HUES48 (cell line): Measurements from ENCODE around the gene SMAD2.

Source experiments
- H3K27ac ChIP-seq: one replicate; pipeline ENCODE4 v1.7.0; 2013; ENCODE audit warnings: low read depth, low read length, inconsistent platforms
- H3K27me3 ChIP-seq: 2 replicates; pipeline ENCODE4 v1.6.1; 2013; ENCODE audit warnings: mild to moderate bottlenecking, low read length; ENCODE audit not compliant: control insufficient read depth, insufficient read depth
- H3K36me3 ChIP-seq: 2 replicates; pipeline ENCODE4 v1.6.1; 2013; ENCODE audit warnings: low read length; ENCODE audit not compliant: control insufficient read depth, insufficient read depth
- H3K4me1 ChIP-seq: 2 replicates; pipeline ENCODE4 v1.6.1; 2013; ENCODE audit warnings: mild to moderate bottlenecking, low read length; ENCODE audit not compliant: control insufficient read depth, insufficient read depth
- H3K4me3 ChIP-seq: 2 replicates; pipeline ENCODE4 v1.5.1; 2013; ENCODE audit warnings: mild to moderate bottlenecking, low read depth, low read length
- H3K9ac ChIP-seq: 2 replicates; pipeline ENCODE4 v1.6.1; 2013; ENCODE audit warnings: mild to moderate bottlenecking, low read depth, low read length, moderate library complexity
- H3K9me3 ChIP-seq: 2 replicates; pipeline ENCODE4 v1.6.1; 2013; ENCODE audit warnings: low read length; ENCODE audit not compliant: control insufficient read depth, insufficient read depth

Gene SMAD2

DNA sequence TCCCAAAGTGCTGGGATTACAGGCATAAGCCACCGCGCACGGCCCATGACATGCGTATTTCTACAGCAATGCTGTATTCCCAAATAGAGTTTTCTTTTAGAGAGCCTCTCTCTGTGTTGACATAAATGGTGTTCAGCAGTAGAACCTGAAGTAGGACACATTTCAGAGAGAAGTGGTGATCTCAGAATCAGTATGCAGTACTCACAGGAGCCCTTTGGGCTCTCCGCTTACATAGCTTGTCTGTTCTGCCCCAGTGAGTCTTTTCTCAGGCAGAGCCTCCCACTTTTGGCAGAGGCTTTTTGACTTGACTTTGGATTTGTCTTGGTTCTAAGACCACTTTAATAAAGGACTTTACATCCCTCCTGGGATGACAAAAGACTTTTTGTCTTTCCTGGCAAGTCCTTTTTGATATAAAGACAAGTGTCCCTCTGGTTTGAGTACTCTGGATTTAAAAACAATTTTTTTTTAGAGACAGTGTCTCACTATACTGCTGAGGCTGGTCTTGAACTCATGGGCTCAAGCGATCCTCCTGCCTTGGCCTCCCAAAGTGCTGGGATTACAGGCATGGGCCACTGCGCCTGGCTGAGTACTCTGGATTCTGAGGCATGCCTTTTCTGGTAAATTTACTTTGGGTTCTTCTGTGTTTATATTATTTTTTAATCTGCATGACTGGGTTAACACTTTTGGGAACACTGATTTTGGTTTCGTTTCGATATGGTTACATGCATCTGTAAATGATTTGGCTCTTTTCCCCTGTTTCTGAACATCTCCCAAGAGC is 113.3 kb downstream of the SMAD2 start:
- no peaks in the 10 kb centered on the region for H3K36me3 ChIP-seq
- H3K9me3 ChIP-seq: no peaks in the 10 kb centered on the region
- H3K27me3 ChIP-seq: no peaks in the 10 kb centered on the region
- H3K9ac ChIP-seq: no peak overlapping the region
- H3K27ac ChIP-seq: peak overlapping the region; percentile 83
- H3K4me1 ChIP-seq: peaks cover 34% of the 10 kb centered on the region
- no peak overlapping the region for H3K4me3 ChIP-seq

DNA sequence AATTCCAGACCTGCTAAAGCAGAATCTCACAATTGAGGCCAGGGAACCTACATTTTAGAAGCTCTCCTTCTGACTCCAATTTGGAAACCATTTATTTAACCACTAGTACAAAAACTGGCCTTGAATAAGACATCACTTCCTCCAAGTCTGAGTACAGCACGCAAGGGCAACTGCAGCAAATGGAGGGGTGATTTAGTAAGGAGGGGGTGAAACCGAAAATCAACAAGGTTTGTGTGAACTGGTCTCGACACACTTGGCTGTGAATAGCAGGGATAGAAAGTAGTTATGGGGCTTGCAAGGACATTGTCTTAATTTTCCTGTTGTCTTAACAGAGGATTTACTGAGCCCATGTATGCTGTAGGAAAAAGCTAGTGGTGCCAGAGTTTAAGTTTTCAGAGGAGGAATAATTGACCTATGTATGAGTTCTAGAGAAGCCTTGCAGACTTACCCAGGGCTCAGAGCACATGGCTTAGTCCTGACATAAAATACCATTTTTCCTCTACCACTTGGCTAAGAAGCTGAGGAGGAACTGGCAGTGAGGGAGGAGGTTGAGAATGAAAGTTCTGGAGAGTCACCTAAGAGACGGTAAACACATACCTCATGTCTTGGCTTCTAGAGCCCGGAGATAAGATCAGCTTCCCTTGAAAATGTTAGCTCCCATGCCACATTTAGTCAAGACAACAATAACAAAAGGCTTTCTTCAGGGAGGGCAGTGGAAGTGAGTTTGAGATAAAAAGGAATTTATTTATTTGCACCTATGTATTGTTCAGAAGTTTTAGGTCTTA is 114.8 kb downstream of the SMAD2 start:
- Histone ChIP-seq H3K27me3 (no peaks in the 10 kb centered on the region), H3K4me1 (peaks cover 34% of the 10 kb centered on the region), H3K27ac (no peak overlapping the region), H3K9ac (no peak overlapping the region), H3K4me3 (no peak overlapping the region), H3K36me3 (no peaks in the 10 kb centered on the region), H3K9me3 (no peaks in the 10 kb centered on the region)

DNA sequence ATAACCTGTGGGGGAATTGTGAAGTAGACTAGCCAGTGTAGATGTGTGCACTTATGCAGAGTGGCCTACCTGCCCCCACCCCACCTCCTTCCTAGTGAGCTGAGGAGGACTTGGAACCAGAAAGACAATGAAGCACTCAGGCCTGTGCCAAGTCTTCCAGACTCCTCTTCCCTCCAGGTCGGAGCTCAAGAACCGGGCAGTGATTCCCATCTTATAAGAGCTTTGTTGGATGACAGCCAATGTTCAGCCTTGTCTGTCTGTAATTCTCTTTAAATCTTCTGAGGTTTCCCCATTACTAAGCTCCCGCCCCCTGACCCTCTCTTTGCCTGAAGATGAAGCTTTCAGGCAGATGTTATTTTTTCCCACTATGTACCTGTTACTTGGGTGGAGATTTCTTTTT is 121.0 kb downstream of the SMAD2 start:
- H3K4me1 ChIP-seq: no peaks in the 10 kb centered on the region
- no peak overlapping the region for H3K4me3 ChIP-seq
- no peaks in the 10 kb centered on the region for H3K36me3 ChIP-seq
- H3K9ac ChIP-seq: no peak overlapping the region
- H3K9me3 ChIP-seq: no peaks in the 10 kb centered on the region
- no peaks in the 10 kb centered on the region for H3K27me3 ChIP-seq
- no peak overlapping the region for H3K27ac ChIP-seq

DNA sequence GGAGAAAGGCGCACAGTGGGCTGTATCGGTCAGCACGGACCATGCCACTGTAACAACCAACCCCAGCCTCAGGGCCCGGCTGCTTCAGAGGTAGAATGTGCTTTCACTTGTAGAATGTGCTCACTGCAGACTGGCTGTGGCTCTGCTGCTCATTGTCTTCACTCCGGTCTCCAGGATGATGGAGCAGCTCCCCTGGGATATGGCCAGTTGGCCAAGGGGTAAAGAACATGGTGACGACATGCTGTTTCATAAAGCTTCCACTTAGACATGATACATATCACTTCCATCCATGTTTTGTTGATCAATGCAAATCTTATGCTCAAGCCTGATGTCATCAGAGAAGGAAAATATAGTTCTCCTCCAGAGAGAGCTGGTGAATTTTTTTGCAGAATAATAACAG is 127.7 kb downstream of the SMAD2 start:
- Histone ChIP-seq H3K4me1 (no peaks in the 10 kb centered on the region), H3K27me3 (no peaks in the 10 kb centered on the region), H3K36me3 (no peaks in the 10 kb centered on the region), H3K27ac (no peak overlapping the region), H3K9me3 (no peaks in the 10 kb centered on the region), H3K4me3 (no peak overlapping the region), H3K9ac (no peak overlapping the region)

DNA sequence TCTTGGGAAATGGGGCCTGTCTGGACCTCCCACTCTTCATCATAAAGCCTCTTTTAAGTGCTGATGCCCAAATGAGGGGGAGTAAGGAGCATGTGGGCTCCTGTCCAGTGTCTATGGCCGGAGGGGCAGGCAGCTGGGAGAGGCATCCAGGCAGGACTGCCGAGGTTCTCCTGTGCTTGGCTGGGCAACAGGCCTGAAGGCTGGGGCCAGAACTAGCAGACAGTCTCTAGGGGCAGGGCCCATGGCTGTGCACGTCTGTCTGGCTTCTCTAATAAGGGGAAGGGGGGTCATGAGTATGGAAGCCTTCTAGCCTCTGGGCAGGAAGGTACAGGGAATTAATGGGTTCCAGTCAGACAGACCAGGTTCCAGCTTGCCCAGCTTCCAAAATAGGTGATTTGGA is 128.6 kb downstream of the SMAD2 start:
- Histone ChIP-seq H3K4me1 (no peaks in the 10 kb centered on the region), H3K9ac (no peak overlapping the region), H3K36me3 (no peaks in the 10 kb centered on the region), H3K9me3 (no peaks in the 10 kb centered on the region), H3K27ac (no peak overlapping the region), H3K27me3 (no peaks in the 10 kb centered on the region), H3K4me3 (no peak overlapping the region)

DNA sequence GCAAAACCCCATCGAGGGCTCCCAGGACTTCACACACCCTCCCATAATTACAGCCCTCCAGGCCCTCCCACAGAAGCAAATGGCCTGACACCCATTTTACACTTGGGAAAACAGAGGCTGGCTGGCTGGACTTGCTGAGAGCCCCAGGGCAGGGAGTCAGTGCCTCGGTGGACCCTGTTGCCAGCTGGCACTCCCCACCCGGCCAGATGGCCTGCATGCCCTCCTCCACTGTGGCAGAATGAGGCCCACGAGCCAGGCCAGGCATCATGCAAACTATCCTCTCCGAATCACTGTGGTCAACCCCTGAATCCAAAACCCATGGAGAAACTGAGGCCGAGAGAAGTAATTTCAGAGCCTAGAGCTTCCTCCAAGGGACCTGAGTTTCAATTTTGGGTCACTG is 129.7 kb downstream of the SMAD2 start:
- Histone ChIP-seq H3K27ac (no peak overlapping the region), H3K9ac (no peak overlapping the region), H3K9me3 (no peaks in the 10 kb centered on the region), H3K4me3 (no peak overlapping the region), H3K27me3 (no peaks in the 10 kb centered on the region), H3K4me1 (no peaks in the 10 kb centered on the region), H3K36me3 (no peaks in the 10 kb centered on the region)

DNA sequence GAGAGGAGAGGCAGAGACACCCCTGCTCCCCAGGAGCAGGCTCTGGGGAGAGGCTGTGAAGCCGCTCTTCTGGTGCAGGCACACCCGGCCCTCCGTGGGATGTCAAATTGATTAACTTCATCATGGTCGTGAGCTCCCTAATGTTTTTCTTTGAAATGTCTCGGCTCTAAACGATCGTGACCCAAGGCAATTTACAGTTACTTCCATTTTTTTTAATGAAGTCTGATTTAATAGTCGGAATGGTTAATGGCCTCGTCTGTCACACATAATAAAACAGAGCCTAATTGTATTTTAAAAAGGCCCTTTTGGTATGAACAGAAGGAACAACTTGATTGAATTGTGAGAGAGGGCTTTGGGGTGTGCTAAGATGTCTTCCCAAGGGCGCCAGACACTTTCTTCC is 130.2 kb downstream of the SMAD2 start:
- no peaks in the 10 kb centered on the region for H3K36me3 ChIP-seq
- no peaks in the 10 kb centered on the region for H3K9me3 ChIP-seq
- H3K4me1 ChIP-seq: no peaks in the 10 kb centered on the region
- H3K4me3 ChIP-seq: no peak overlapping the region
- no peaks in the 10 kb centered on the region for H3K27me3 ChIP-seq
- H3K27ac ChIP-seq: no peak overlapping the region
- H3K9ac ChIP-seq: no peak overlapping the region

DNA sequence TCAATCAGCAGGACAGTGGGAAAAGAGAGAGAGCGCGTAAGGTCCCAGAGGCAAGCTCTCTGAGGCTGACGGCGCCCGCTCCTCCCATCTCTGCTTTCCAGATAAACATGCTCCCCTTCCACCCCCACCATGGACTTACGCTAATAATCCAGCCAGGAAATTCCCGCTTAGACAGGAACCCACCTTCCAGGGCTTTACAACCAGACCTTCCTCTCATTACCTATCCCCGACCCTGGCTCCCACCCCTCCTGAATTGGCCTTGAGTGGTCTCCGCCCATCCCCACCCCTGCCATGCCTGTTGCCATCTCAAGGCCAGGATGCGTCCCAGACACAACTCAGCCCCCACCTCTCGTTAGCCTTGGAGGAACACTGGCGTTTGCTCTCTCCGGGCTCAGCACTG is 131.1 kb downstream of the SMAD2 start:
- Histone ChIP-seq H3K36me3 (no peaks in the 10 kb centered on the region), H3K4me3 (no peak overlapping the region), H3K27me3 (no peaks in the 10 kb centered on the region), H3K27ac (no peak overlapping the region), H3K9ac (no peak overlapping the region), H3K4me1 (no peaks in the 10 kb centered on the region), H3K9me3 (no peaks in the 10 kb centered on the region)

DNA sequence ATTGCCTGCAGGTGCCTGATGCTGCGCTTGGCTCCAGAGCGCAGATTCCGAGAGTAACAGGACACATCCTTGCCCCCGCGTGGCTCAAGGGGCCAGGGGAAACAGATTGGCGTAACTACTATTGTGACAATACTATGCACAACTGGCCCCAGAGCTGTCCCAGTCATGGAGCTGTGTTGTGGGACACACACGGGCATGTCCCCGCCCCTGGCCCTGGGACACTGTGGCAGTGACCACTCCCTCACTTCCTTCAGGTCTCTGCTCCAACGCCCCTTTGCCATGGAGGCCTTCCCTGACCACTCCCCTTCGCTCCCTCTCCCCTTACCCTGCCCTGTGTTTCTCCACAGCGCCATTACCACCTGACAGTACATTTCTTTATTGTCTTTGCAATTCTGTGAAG is 132.1 kb downstream of the SMAD2 start:
- H3K36me3 ChIP-seq: no peaks in the 10 kb centered on the region
- H3K4me1 ChIP-seq: no peaks in the 10 kb centered on the region
- H3K9me3 ChIP-seq: no peaks in the 10 kb centered on the region
- no peak overlapping the region for H3K9ac ChIP-seq
- no peak overlapping the region for H3K4me3 ChIP-seq
- no peak overlapping the region for H3K27ac ChIP-seq
- no peaks in the 10 kb centered on the region for H3K27me3 ChIP-seq

DNA sequence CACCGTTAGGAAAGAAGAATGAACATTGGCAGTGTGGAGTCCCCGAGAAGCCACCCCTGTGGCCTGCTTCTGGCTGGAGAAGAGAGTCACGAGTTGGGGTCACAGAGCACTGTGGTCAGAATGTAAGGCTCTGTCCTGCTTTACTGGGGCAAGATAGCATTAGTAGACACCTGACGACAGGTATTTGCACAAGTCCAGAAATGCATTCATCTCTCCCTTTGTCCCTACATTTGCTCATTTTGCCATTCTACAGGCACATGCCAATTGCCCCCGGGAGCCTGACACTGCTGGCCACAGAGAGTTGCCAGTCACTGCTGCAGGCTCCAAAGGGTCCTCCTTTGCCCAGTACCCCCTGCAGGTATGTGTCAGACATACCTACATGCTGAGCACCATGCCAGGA is 133.3 kb downstream of the SMAD2 start:
- H3K9me3 ChIP-seq: no peaks in the 10 kb centered on the region
- H3K4me3 ChIP-seq: no peak overlapping the region
- no peaks in the 10 kb centered on the region for H3K36me3 ChIP-seq
- no peaks in the 10 kb centered on the region for H3K27me3 ChIP-seq
- H3K4me1 ChIP-seq: no peaks in the 10 kb centered on the region
- H3K9ac ChIP-seq: no peak overlapping the region
- H3K27ac ChIP-seq: no peak overlapping the region

DNA sequence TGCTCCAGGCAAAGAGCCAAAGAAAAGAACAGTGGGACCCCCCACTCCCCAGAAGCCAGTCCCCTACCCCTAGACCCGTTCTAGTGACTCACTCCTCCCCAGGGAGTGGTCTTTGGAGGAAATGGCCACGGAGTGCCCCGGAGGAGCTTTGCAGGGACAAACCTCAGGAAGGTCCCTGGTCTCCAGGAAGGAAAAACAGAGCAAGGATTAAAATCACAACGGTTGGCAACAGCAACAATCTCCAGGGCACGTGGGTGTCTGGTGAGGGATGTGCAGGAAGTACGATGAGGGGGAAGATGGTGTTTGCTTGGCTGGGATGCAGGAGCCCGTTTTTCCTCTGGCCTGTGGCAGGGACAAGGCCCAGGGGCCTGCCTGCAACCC is 135.0 kb downstream of the SMAD2 start:
- Histone ChIP-seq H3K4me1 (no peaks in the 10 kb centered on the region), H3K36me3 (no peaks in the 10 kb centered on the region), H3K4me3 (no peak overlapping the region), H3K27me3 (no peaks in the 10 kb centered on the region), H3K9me3 (no peaks in the 10 kb centered on the region), H3K9ac (no peak overlapping the region), H3K27ac (no peak overlapping the region)
